ENCODE measurements around the gene THBD.

Gene THBD

GRCh38 chr20:23007886-23008655 is 41.4 kb downstream of the THBD start:
- no peak for DNase-seq

- DNase-seq: no peak
Measured at GRCh38 chr20:23007462-23007861, 42.0 kb downstream of the THBD start.

- no peak for DNase-seq
Measured at GRCh38 chr20:23005776-23006175, 43.7 kb downstream of the THBD start.

GRCh38 chr20:23003881-23004460 is 45.5 kb downstream of the THBD start:
- DNase-seq: no peak

- DNase-seq: no peak
Measured at GRCh38 chr20:23003077-23003635, 46.3 kb downstream of the THBD start.

- DNase-seq: no peak
Measured at GRCh38 chr20:23002276-23002675, 47.2 kb downstream of the THBD start.

GRCh38 chr20:23000232-23000947 is 49.1 kb downstream of the THBD start:
- DNase-seq: no peak

- DNase-seq: no peak
Measured at GRCh38 chr20:22999756-23000155, 49.7 kb downstream of the THBD start.

GRCh38 chr20:22998476-22998875 is 51.0 kb downstream of the THBD start:
- DNase-seq: no peak

GRCh38 chr20:22995923-22996322 is 53.5 kb downstream of the THBD start:
- DNase-seq: no peak
